HUES64 (cell line): ENCODE measurements around the gene TAGLN3.
"Not testable (repeated sequence)": the region's sequence is repeated elsewhere in the genome, so short reads cannot be mapped to it uniquely, and the experiment has no call there.

Experiments
- H3K27ac ChIP-seq: 2 replicates; pipeline ENCODE4 v1.7.0; 2013; ENCODE audit warnings: low read depth, low read length, inconsistent platforms
- H3K27me3 ChIP-seq: 2 replicates; pipeline ENCODE4 v1.6.1; 2013; ENCODE audit warnings: mild to moderate bottlenecking, low read length; ENCODE audit not compliant: insufficient read depth
- H3K36me3 ChIP-seq: 2 replicates; pipeline ENCODE4 v1.6.1; 2013; ENCODE audit warnings: mild to moderate bottlenecking, low read length; ENCODE audit not compliant: insufficient read depth
- H3K4me1 ChIP-seq: 2 replicates; pipeline ENCODE4 v1.6.1; 2013; ENCODE audit warnings: mild to moderate bottlenecking, low read length, moderate library complexity; ENCODE audit not compliant: insufficient read depth
- H3K4me3 ChIP-seq: 2 replicates; pipeline ENCODE4 v1.5.1; 2013; ENCODE audit warnings: mild to moderate bottlenecking, low read length, moderate library complexity
- H3K9ac ChIP-seq: 2 replicates; pipeline ENCODE4 v1.6.1; 2013; ENCODE audit warnings: mild to moderate bottlenecking, low read depth, low read length
- H3K9me3 ChIP-seq: 2 replicates; pipeline ENCODE4 v1.6.1; 2013; ENCODE audit warnings: low read depth, low read length; ENCODE audit not compliant: insufficient read depth
- WGBS: fragments of 150-250, 120-280 bp; methylation state at CpG from one replicate; pipeline ENCODE4 v1.1.7; 2013; ENCODE audit warnings: missing lambda C conversion rate; 5-methylcytosine and 5-hydroxymethylcytosine counted together

The TAGLN3 gene

GRCh38 chr3:112032098-112032731 is 33.5 kb downstream of the TAGLN3 start:
- Histone ChIP-seq H3K4me1 (no peaks in the 10 kb centered on the region), H3K9me3 (peaks cover 15% of the 10 kb centered on the region), H3K27me3 (no peaks in the 10 kb centered on the region), H3K4me3 (no peak overlapping the region), H3K36me3 (no peaks in the 10 kb centered on the region), H3K9ac (no peak overlapping the region), H3K27ac (no peak overlapping the region)
- WGBS = 85% methylated on average over 5 of the region's 5 CpGs

DNA sequence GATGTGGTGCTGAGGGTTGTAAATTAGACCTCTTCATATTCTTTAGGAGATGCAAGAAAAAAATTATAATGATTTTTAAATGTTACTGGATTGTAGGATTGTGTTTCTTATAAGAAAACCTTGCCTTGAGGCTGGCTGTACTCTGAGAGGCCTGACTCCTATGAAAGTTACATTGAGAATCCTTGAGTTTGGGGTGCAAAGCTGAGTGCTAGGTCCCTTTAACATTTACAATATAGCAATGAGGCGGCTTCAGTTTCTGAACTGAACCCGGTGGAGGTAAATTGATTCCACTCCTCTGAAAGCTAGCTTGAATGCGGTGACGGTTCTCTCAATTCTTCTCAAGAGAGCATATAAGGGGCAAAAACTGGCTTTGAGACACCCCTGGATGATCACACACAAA is 35.7 kb downstream of the TAGLN3 start, which contains the start of gene TMPRSS7:
Gene TMPRSS7, plus strand, starts transcription at position 301 of the 400 bp plus-strand sequence. CDS start 110 bp downstream, outside the sequence.
- WGBS = 90% methylated on average over 4 of the region's 4 CpGs
- H3K36me3 ChIP-seq = no peaks in the 10 kb centered on the region
- H3K27me3 ChIP-seq = no peaks in the 10 kb centered on the region
- no peak within 1 kb of the TSS for H3K4me3 ChIP-seq
- H3K9me3 ChIP-seq = peaks cover 19% of the 10 kb centered on the region
- H3K9ac ChIP-seq = no peak within 1 kb of the TSS
- no peak within 1 kb of the TSS for H3K27ac ChIP-seq
- no peaks in the 10 kb centered on the region for H3K4me1 ChIP-seq

DNA sequence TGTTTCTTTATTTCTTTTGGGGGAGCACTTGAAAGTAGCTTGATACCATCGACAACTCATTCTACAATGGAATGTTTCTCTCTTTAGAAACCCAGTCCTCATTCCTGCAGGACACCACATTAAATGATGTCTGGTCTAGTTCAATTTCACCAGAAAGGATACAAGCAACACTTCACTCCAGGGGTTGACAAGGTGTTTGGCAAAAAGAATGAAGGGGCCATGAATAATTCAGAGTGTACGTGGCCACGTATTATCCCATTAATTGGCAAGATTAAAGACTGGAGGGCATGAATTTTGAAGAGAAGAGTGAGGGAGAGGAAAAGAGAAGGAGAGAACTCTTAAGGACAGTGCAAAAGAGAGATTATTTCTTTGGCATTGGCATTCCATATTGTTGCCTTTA is 36.5 kb downstream of the TAGLN3 start:
- H3K27ac ChIP-seq = no peak overlapping the region
- H3K9me3 ChIP-seq = peaks cover 19% of the 10 kb centered on the region
- no peak overlapping the region for H3K9ac ChIP-seq
- WGBS = 73% methylated on average over 3 of the region's 3 CpGs
- no peak overlapping the region for H3K4me3 ChIP-seq
- no peaks in the 10 kb centered on the region for H3K4me1 ChIP-seq
- H3K27me3 ChIP-seq = no peaks in the 10 kb centered on the region
- no peaks in the 10 kb centered on the region for H3K36me3 ChIP-seq

DNA sequence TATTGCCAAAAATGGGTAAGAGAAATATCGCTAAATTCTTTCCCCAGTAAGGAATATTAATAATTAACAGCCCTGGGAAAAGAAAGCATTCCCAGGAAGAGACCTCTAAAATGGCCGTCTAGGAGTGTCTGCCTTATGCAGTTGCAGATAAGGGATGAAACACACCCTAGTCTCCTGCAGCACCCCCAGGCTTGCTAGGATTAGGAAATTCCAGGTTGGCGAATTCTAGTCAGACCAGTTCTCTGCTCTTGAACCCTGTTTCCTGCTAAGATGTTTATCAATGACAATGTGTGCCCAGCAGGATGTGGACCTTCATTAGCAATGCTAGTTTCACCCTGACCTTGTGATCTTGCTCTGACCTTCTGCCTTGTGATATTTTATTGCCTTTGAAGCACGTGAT is 38.5 kb downstream of the TAGLN3 start:
- not testable (repeated sequence) for H3K36me3 ChIP-seq, H3K9ac ChIP-seq, H3K27ac ChIP-seq, H3K4me3 ChIP-seq, H3K27me3 ChIP-seq
- H3K9me3 ChIP-seq = peaks cover 17% of the 10 kb centered on the region
- peaks cover 10% of the 10 kb centered on the region; the same call in 1 of the 2 replicates for H3K4me1 ChIP-seq
- 47% methylated on average over 3 of the region's 4 CpGs for WGBS

GRCh38 chr3:112038863-112039262 is 40.1 kb downstream of the TAGLN3 start:
- Histone ChIP-seq H3K36me3 (no peaks in the 10 kb centered on the region), H3K9ac (no peak overlapping the region), H3K4me3 (no peak overlapping the region), H3K9me3 (peaks cover 12% of the 10 kb centered on the region), H3K27ac (no peak overlapping the region), H3K4me1 (peaks cover 10% of the 10 kb centered on the region; the same call in 1 of the 2 replicates), H3K27me3 (no peaks in the 10 kb centered on the region)
- 94% methylated on average over 2 of the region's 3 CpGs for WGBS

- H3K4me1 ChIP-seq = peaks cover 10% of the 10 kb centered on the region; the same call in 1 of the 2 replicates
- H3K27ac ChIP-seq = no peak overlapping the region
- no peak overlapping the region for H3K9ac ChIP-seq
- H3K9me3 ChIP-seq = peaks cover 12% of the 10 kb centered on the region
- H3K27me3 ChIP-seq = no peaks in the 10 kb centered on the region
- no peak overlapping the region for H3K4me3 ChIP-seq
- no peaks in the 10 kb centered on the region for H3K36me3 ChIP-seq
Measured at GRCh38 chr3:112041321-112041720, 42.6 kb downstream of the TAGLN3 start.

DNA sequence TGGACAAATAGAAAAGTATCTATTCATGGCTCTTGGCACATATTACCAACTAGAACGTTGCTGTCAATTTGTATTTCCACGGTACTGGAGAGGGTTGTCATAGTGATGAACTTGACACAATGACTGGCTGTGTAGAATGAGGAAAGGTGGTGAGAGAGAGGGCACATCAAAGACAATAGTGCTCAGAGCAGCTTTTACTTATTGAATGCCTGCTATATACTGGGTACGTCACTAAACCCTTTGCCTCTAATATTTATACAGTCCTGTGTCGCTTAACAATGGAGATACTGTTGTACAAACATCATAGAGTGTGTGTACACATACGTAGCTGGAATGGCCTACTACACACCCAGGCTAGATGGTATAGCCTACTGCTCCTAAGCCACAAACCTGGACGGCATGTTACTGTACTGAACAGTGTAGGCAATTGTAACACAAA is 44.1 kb downstream of the TAGLN3 start:
- Histone ChIP-seq H3K27me3 (no peaks in the 10 kb centered on the region), H3K4me1 (peaks cover 10% of the 10 kb centered on the region; the same call in 1 of the 2 replicates), H3K9me3 (no peaks in the 10 kb centered on the region; the same call in 1 of the 2 replicates), H3K36me3 (no peaks in the 10 kb centered on the region), H3K27ac (no peak overlapping the region), H3K9ac (no peak overlapping the region), H3K4me3 (no peak overlapping the region)
- WGBS = 89% methylated on average over 6 of the region's 6 CpGs

- H3K4me3 ChIP-seq = no peak overlapping the region
- H3K27me3 ChIP-seq = no peaks in the 10 kb centered on the region
- no peak overlapping the region for H3K9ac ChIP-seq
- H3K27ac ChIP-seq = no peak overlapping the region
- H3K4me1 ChIP-seq = peaks cover 14% of the 10 kb centered on the region
- H3K9me3 ChIP-seq = no peaks in the 10 kb centered on the region
- 8% methylated on average over 7 of the region's 7 CpGs for WGBS
- no peaks in the 10 kb centered on the region for H3K36me3 ChIP-seq
Measured at GRCh38 chr3:112043621-112044201, 45.0 kb downstream of the TAGLN3 start.

DNA sequence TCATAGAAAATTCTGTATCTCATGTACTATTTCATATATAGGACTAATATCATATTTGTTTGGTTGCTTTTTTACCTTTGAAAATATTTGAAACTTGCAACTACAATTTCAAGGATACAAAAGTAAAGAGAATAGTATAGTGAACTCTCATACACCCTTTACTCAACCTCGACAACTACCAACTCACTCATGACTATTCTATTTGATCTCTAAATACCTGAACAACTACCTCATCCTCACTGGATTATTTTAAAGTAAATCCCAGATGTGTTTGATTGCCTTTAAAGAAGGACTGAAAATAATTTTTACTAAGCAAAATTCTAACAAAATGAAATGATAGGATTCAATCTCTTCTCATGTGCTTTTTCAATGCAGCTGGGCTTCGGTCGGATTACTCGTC is 47.9 kb downstream of the TAGLN3 start:
- no peak overlapping the region for H3K9ac ChIP-seq
- peaks cover 10% of the 10 kb centered on the region; the same call in 1 of the 2 replicates for H3K27me3 ChIP-seq
- no peaks in the 10 kb centered on the region for H3K36me3 ChIP-seq
- H3K4me3 ChIP-seq = no peak overlapping the region
- no peak overlapping the region for H3K27ac ChIP-seq
- peaks cover 15% of the 10 kb centered on the region for H3K4me1 ChIP-seq
- WGBS = 61% methylated on average over 4 of the region's 4 CpGs
- no peaks in the 10 kb centered on the region for H3K9me3 ChIP-seq

DNA sequence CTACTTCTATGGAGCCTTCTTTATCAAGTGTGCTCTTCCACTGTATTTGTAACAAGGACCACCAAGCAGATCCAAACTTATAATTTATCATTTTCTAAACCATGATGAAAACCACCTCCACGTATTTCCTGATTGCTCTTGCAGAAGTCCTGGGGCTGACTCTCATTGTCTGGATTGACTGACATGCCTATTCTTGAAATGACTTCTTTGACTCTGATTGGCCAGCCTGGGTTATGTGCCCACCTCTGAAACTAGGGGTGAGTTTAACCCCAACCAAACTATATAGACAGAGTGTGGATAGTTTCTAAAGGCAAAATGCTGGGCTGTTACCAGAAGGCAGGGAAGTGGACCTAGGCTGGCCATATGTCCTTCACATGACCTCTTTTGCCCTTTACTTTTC is 48.5 kb downstream of the TAGLN3 start:
- Histone ChIP-seq H3K4me1 (peaks cover 17% of the 10 kb centered on the region), H3K27me3 (peaks cover 10% of the 10 kb centered on the region; the same call in 1 of the 2 replicates), H3K4me3 (no peak overlapping the region), H3K36me3 (no peaks in the 10 kb centered on the region), H3K9me3 (no peaks in the 10 kb centered on the region), H3K9ac (no peak overlapping the region), H3K27ac (no peak overlapping the region)
- WGBS = 84% methylated on average over 1 of the region's 1 CpG

DNA sequence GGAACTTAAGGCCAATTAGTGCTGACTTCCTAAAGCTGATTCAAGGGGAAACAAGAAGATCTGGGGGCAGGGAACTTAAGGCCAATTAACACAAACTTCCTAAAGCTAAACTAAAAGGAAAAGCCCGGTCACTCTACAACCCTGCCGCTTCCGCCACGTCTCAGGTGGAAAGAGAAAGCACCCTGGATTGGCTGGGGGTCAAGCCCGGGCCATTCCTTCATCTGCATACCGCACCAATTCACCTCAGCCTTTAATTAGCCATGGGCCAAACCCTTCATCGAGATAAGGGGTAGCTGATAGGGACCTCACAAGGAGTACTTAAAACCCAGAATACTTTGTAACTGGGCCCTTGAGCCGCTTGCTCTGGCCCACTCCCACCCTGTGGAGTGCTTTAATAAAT is 50.2 kb downstream of the TAGLN3 start:
- no peak overlapping the region for H3K9ac ChIP-seq
- peaks cover 29% of the 10 kb centered on the region for H3K4me1 ChIP-seq
- 40% methylated on average over 8 of the region's 8 CpGs for WGBS

More for the DNA sequence above, 50.2 kb downstream of the TAGLN3 start:
- H3K27ac ChIP-seq = no peak overlapping the region
- peaks cover 10% of the 10 kb centered on the region; the same call in 1 of the 2 replicates for H3K27me3 ChIP-seq
- no peak overlapping the region for H3K4me3 ChIP-seq
- H3K9me3 ChIP-seq = no peaks in the 10 kb centered on the region
- H3K36me3 ChIP-seq = no peaks in the 10 kb centered on the region
